ENCODE data around the gene MATN3. TPM values are rescaled to one million over a fixed set of nuclear protein-coding genes. Genes with fewer than 3 reads are reported as not detected.
A peak's percentile ranks its signal among the peaks of the same experiment; 100 is the strongest.
"Not testable (repeated sequence)": the region's sequence is repeated elsewhere in the genome, so short reads cannot be mapped to it uniquely, and the experiment has no call there.

Gene MATN3
- total RNA-seq, 2 donors from 2014 or later, result not detected

DNA sequence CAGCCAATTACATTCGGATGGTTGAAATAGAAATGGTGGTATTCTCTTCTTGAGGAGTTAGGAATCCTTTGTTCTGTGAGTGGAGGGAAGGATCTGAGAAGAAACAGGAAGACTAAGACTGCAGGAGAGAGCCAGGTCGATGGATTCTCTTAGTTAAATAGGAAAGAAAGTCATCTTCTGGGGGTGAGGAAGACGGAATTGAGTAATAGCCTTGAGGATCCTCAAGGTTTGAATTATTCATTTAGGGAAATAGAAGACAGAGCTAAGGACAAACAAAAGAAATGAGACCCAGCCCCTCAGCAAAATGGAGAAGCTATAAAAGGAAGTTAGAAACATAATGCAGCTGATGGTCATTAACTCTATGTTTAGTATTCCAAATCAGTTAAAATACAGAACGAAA is 37.2 kb upstream of the MATN3 start:
- H3K9me3 Mint-ChIP-seq, result no peaks in the 10 kb centered on the region
- no peaks in the 10 kb centered on the region for H3K36me3 Mint-ChIP-seq

DNA sequence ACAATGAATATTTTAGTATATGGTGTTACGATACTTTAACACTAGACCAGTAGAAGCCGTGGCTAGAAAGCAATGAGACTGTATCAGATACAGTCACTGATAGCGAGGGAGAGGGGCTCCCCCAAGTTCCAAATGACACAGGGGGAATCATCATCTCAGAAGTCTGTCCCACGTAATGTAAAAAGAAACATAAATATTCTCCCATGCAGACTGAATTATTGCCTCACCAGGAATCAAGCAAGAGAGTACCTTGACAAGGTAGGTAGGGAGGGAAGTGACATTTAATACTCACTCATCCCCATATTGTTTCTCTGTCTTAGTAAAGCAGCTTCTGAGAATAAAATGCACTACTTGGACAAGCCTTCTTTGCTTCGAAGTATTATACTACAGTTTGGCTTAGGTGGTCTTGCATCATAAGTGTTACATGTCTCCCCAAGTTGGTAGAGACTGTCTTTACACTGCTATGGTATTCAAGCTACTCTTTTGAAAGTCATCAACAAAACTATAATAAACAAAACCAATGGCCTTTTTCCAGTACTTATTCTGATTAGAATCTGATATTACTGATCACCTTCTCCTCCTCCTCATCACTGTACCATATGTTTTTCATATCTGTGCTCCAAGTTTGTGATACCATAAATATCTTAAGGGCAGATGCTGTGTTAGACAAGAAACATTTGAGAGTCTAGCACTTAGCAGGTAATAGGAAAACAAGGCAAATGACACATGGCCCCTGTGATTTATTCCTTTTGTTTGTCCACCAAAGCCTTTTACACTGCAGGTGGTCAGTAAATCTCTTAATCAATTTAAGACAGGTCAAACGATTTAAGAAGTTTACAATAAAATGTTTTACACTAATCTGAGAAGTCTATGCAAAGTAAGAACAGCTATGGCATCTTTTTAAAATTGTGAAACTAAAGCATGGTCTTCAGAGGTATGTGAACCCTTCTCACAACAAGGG is 36.3 kb upstream of the MATN3 start:
- DNase-seq (ENCODE audit: low spot score) (no peak), ATAC-seq (no peak)
- Mint-ChIP-seq H3K27me3 (no peaks in the 10 kb centered on the region), H3K4me1 (ENCODE audit: low read depth in 2 of 2) (peaks cover 25 to 33% of the 10 kb centered on the region in 2 donors), H3K9me3 (no peaks in the 10 kb centered on the region), H3K27ac (no peak overlapping the region), H3K4me3 (no peak overlapping the region), H3K36me3 (no peaks in the 10 kb centered on the region)

More for the DNA sequence above, 37.2 kb upstream of the MATN3 start:
- ATAC-seq (no peak), DNase-seq (ENCODE audit: low spot score) (no peak)
- Mint-ChIP-seq H3K4me3 (no peak overlapping the region), H3K4me1 (ENCODE audit: low read depth in 2 of 2) (peaks cover 25 to 31% of the 10 kb centered on the region in 2 donors), H3K27me3 (peaks cover 0 to 2% of the 10 kb centered on the region in 2 donors), H3K27ac (no peak overlapping the region)

DNA sequence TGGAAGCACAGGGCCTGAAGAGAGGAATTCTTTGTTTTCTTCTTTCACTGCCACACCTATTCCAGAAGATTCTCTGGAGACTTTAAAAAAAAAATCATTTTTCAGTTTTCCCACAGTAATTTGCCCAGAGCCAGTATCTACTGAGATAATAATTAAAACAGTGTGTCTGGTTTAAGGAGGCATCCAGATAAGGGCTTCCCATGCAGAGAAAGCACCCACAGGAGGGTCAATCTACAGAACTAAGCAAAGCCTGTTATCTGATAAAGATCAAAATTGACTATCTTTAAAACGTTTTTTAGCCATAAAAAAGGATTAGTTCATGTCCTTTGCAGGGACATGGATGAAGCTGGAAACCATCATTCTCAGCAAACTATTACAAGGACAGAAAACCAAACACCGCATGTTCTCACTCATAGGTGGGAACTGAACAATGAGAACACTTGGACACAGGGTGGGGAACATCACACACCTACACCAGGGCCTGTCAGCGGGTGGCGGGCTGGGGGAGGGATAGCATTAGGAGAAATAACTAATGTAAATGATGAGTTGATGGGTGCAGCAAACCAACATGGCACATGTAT is 33.3 kb upstream of the MATN3 start:
- peaks cover 35 to 38% of the 10 kb centered on the region in 2 donors for H3K4me1 Mint-ChIP-seq (ENCODE audit: low read depth in 2 of 2)
- not testable (repeated sequence) for H3K9me3 Mint-ChIP-seq; DNase-seq (ENCODE audit: low spot score); H3K4me3 Mint-ChIP-seq; ATAC-seq; H3K27me3 Mint-ChIP-seq; H3K27ac Mint-ChIP-seq; H3K36me3 Mint-ChIP-seq

DNA sequence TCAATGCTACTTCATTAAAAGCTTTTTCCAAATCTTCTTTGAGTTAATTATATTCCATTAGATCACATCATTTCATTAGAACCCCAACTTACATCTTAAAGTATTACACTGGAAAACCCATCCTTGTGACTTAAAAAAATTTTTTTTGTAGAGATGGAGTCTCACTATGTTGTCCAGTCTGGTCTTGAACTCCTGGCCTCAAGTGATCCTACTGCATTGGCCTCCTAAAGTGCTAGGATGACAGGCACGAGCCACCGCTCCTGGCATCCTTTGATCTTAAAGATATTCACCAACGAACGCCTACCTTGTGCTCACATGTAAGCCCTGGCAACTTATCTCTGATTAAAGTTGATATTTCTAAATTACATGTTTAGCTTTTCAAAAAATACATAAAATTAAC is 32.3 kb upstream of the MATN3 start:
- no peaks in the 10 kb centered on the region for H3K9me3 Mint-ChIP-seq
- DNase-seq (ENCODE audit: low spot score) (no peak), ATAC-seq (no peak)
- H3K27me3 Mint-ChIP-seq, result no peaks in the 10 kb centered on the region
- H3K27ac Mint-ChIP-seq, result no peak overlapping the region
- no peaks in the 10 kb centered on the region for H3K36me3 Mint-ChIP-seq
- H3K4me1 Mint-ChIP-seq (ENCODE audit: low read depth in 2 of 2), result peaks cover 29 to 30% of the 10 kb centered on the region in 2 donors
- H3K4me3 Mint-ChIP-seq, result no peak overlapping the region

DNA sequence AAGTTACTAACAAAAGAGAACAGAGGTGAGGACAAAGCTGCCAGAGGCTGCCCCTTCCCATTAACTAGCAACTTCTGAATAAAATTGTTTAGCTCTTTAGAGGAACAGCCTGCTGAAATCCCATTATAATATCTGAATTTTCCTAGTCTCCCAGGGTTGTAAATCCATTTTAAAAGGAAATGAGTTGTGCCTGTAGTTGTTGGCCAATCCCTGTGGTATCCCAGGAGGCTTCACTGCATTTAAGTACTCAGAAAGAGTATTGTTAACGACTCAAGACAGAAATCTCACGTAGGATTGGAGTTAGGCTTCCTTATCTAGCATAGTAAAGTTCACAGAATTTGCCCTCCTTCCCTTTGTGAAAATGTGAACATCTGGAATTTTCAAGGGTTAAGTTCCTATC is 30.1 kb upstream of the MATN3 start:
- Mint-ChIP-seq H3K4me1 (ENCODE audit: low read depth in 2 of 2) (peaks cover 14 to 15% of the 10 kb centered on the region in 2 donors), H3K4me3 (no peak overlapping the region), H3K36me3 (peaks cover 8% of the 10 kb centered on the region), H3K27ac (no peak overlapping the region), H3K9me3 (no peaks in the 10 kb centered on the region), H3K27me3 (no peaks in the 10 kb centered on the region)
- no peak for ATAC-seq
- no peak for DNase-seq (ENCODE audit: low spot score)

DNA sequence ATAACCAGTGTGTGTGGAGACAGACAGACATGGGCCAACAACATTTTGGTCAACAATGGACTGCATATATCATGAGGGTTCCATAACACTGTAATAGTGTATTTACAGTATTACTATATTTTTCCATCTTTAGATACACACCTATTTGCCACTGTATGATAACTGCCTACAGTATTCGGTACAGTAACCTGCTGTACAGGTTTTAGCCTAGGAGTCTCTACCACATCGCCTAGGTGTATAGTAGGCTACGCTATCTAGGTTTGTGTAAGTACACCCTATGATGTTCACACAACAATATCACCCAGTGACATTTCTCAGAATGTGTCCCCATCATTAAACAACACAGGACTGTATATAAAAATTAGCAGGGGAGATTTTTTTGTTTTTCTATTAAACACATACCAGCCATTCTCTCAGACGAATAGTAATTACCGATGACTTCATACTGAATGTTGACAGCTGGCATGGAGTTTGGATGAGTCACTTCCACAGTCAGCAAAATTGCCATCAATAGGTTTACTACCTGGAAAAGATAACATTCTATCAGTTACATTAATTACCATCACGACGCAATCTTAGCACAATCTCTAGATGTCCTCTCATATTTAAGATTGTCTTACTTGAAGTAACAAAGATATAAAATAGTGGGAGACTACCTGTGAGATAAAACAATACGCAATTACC is 28.2 kb upstream of the MATN3 start:
- Mint-ChIP-seq H3K36me3 (peaks cover 14% of the 10 kb centered on the region), H3K4me3 (no peak overlapping the region), H3K4me1 (ENCODE audit: low read depth in 2 of 2) (peaks cover 22% of the 10 kb centered on the region in 2 donors), H3K9me3 (no peaks in the 10 kb centered on the region), H3K27ac (no peak overlapping the region), H3K27me3 (no peaks in the 10 kb centered on the region)
- no peak for ATAC-seq
- no peak for DNase-seq (ENCODE audit: low spot score)

DNA sequence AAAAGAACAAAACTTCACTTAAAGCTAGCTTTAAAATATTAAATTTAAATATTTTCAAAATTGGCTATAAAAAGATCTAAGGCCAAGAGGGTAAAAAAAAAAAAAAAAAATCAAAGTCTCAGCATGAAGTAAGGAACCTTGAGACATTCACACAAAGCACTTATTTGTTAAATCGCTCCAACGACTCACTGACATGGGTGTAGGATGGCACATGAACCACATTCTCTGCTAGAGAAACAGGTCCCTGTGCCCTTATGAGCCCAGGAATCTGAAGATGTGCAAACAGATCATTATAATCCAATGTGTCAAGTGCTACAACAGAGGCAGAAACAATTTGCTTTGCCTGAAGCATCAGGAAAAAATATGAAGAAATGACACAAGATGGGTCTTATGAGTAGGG is 25.2 kb upstream of the MATN3 start:
- ATAC-seq (no peak), DNase-seq (ENCODE audit: low spot score) (no peak)
- Mint-ChIP-seq H3K9me3 (no peaks in the 10 kb centered on the region), H3K4me1 (ENCODE audit: low read depth in 2 of 2) (peaks cover 18 to 22% of the 10 kb centered on the region in 2 donors), H3K4me3 (no peak overlapping the region), H3K27ac (no peak overlapping the region), H3K36me3 (peaks cover 18% of the 10 kb centered on the region), H3K27me3 (no peaks in the 10 kb centered on the region)

DNA sequence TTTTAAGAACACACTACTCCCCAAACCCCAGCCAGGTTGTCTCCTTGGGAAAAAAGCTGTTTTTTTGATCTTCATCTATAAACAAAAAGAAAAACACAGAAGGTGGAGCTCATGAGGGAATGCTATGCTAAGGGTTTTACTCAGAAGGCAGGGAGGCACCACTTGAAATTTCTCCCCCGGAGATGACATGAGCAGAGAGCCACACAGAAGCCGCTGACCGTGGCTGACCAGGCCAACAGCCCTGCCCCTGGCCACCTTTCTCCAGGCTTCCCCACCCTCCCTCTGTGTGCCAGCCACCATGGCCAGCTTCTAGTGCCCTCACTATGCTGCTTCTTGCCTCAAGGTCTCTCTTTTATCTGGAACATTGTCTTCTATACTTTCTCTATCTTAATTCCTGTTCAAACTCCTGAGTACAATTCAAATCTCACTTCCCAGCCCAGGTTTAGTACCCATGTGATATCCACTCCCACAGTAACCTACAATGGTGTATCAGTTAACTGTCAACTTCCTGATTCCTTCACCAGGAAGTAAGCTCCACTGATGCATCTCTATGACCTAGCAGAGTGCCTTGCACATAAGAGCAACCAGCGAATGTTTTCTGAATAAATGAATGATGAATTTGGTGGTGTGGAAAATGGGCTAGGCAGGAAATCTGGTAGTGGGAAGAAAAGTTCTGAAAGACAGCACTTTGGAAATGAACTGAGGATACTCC is 23.6 kb upstream of the MATN3 start:
- Mint-ChIP-seq H3K27ac (peak overlapping the region; percentile 2 to 5), H3K4me3 (no peak overlapping the region), H3K36me3 (peaks cover 22% of the 10 kb centered on the region), H3K4me1 (ENCODE audit: low read depth in 2 of 2) (peaks cover 12 to 14% of the 10 kb centered on the region in 2 donors), H3K9me3 (no peaks in the 10 kb centered on the region), H3K27me3 (no peaks in the 10 kb centered on the region)
- DNase-seq (ENCODE audit: low spot score) (no peak), ATAC-seq (no peak)

DNA sequence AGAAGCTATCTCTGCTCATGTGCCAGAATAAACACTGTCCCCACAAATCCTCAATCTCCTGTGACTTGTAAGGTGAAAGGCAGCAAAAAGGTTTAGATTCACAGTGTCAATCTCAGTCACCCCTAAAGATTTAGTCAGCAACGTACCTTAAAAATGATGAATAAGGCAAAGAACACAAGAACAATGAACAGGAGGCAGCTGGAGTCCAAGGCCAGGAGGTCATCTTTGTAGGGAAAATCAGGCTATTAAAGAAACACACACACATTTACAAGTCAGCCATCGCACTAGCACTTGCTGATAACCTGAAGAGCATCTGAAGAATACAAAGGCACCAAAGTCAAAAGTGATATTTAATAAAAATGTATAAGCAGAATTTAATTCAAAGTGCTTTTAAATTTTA is 22.4 kb upstream of the MATN3 start:
- DNase-seq (ENCODE audit: low spot score) (no peak), ATAC-seq (no peak)
- peaks cover 8 to 14% of the 10 kb centered on the region in 2 donors for H3K4me1 Mint-ChIP-seq (ENCODE audit: low read depth in 2 of 2)
- peaks cover 35% of the 10 kb centered on the region for H3K36me3 Mint-ChIP-seq
- no peaks in the 10 kb centered on the region for H3K27me3 Mint-ChIP-seq
- no peaks in the 10 kb centered on the region for H3K9me3 Mint-ChIP-seq
- H3K4me3 Mint-ChIP-seq, result no peak overlapping the region
- H3K27ac Mint-ChIP-seq, result no peak overlapping the region

DNA sequence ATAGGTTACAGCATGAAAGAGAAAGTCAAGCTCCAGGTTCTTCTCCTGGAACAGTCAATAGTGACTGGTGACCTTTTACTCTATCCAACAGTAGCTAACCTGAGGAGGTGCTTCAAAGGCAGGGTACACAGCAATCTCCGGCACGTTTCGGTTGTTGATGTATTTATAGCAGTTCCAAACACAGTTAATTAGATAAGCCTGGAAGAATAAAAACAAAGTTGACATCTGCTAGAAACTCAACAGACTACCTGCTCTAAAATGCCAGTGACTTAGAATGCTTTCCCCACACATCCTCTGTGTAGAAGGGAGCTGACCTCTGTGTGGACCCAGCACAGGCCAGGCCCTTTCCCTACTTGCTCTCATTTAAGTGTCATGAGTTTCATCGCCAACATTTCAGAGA is 21.8 kb upstream of the MATN3 start:
- Mint-ChIP-seq H3K4me1 (ENCODE audit: low read depth in 2 of 2) (peaks cover 8 to 14% of the 10 kb centered on the region in 2 donors), H3K27me3 (no peaks in the 10 kb centered on the region), H3K9me3 (no peaks in the 10 kb centered on the region), H3K27ac (no peak overlapping the region), H3K36me3 (peaks cover 41% of the 10 kb centered on the region), H3K4me3 (no peak overlapping the region)
- ATAC-seq (no peak), DNase-seq (ENCODE audit: low spot score) (no peak)

DNA sequence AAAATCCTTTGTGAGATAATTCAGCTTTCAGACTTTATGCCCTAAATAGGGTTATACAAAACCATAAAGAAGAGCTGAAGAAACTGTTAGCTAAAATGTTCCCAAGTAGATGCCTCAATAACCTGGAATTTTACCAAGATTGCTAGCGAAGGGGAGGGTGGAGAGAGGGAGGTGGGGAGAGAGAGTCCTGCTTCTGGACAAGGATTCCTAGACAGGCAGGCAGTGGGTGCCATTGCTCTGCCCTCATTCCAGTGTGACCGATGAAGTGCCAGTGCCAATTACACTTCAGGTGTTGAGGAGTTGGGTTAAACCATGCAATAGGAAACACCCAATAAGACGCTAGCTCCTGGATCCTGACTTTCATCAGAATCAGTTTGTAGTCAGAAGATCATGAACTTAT is 20.9 kb upstream of the MATN3 start:
- Mint-ChIP-seq H3K4me3 (no peak overlapping the region), H3K4me1 (ENCODE audit: low read depth in 2 of 2) (peaks cover 11 to 13% of the 10 kb centered on the region in 2 donors), H3K36me3 (peaks cover 44% of the 10 kb centered on the region), H3K27me3 (no peaks in the 10 kb centered on the region), H3K9me3 (no peaks in the 10 kb centered on the region), H3K27ac (no peak overlapping the region)
- no peak for ATAC-seq
- no peak for DNase-seq (ENCODE audit: low spot score)

DNA sequence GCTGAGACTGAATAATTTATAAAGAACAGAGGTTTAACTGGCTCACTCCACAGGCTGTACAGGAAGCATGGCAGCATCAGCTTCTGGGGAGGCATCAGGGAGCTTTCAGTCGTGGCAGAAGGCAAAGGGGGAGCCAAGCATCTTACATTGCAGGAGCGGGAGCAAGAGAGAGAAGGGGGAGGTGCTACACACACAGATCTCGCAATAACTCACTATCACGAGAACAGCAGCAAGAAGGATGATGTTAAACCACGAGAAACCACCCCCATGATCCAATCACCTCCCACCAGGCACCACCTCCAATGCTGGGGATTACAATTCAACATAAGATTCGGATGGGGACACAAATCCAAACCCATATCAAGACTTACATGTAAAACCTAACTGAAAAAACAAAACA is 17.8 kb upstream of the MATN3 start:
- no peaks in the 10 kb centered on the region for H3K27me3 Mint-ChIP-seq
- no peak for ATAC-seq
- DNase-seq (ENCODE audit: low spot score), result no peak
- H3K27ac Mint-ChIP-seq, result no peak overlapping the region
- H3K36me3 Mint-ChIP-seq, result peaks cover 29% of the 10 kb centered on the region
- no peak overlapping the region for H3K4me3 Mint-ChIP-seq
- H3K9me3 Mint-ChIP-seq, result no peaks in the 10 kb centered on the region
- H3K4me1 Mint-ChIP-seq (ENCODE audit: low read depth in 2 of 2), result peaks cover 0 to 3% of the 10 kb centered on the region in 2 donors

DNA sequence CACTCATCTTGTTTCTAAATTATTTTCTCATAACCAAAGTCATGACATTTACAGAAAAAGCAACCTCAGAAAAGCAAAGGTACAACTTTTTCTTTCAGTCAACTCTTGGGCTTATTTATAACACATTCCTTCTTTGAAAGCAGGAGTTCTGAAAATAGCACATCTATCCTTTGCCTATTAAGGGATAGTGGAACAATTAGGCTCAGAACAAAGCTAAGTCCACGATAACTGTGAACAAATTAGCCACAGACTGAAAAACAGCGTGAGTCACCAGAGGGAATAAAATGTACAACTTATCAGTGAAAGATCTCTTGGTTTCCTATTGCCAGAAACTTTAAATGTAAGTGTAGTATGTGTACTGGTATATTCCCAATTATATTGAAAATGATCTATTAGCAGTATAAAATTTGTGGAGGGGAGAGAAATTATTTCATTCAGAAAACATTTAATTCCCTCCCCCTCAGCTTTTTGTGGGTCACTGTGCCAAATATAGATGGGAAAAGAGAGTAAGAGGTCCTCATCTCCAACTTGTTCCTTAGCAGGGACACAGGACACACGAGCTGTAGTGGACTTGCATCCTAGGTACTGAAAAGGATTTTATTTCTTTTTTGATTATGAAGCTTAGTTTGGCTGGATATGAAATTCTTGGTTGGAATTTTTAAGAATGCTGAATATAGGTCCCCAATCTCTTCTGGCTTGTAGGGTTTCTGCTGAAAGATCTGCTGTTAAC is 15.4 kb upstream of the MATN3 start:
- H3K36me3 Mint-ChIP-seq, result peaks cover 36% of the 10 kb centered on the region
- no peaks in the 10 kb centered on the region for H3K27me3 Mint-ChIP-seq
- no peak overlapping the region for H3K4me3 Mint-ChIP-seq
- ATAC-seq (no peak), DNase-seq (ENCODE audit: low spot score) (no peak)
- no peak overlapping the region for H3K27ac Mint-ChIP-seq
- H3K9me3 Mint-ChIP-seq, result no peaks in the 10 kb centered on the region
- H3K4me1 Mint-ChIP-seq (ENCODE audit: low read depth in 2 of 2), result peaks cover 3 to 6% of the 10 kb centered on the region in 2 donors
